Osteocyte (in vitro differentiated cells): Measurements from ENCODE around the gene MKS1. TPM values are rescaled to one million over a fixed set of nuclear protein-coding genes. Genes with fewer than 3 reads are reported as not detected.

Experiments used
- DNase-seq: peaks from one replicate; pipeline ENCODE4 v3.0.0; 2021; ENCODE audit warnings: mixed read lengths; ENCODE audit not compliant: unreplicated experiment; ENCODE audit errors: extremely low spot score
- H3K27ac Mint-ChIP-seq: one replicate; pipeline ENCODE4 v1.8.0; 2021; ENCODE audit warnings: mild to moderate bottlenecking, mixed read lengths; ENCODE audit not compliant: unreplicated experiment
- H3K27me3 Mint-ChIP-seq: one replicate; pipeline ENCODE4 v1.8.0; 2021; ENCODE audit warnings: mixed read lengths; ENCODE audit not compliant: unreplicated experiment
- H3K36me3 Mint-ChIP-seq: one replicate; pipeline ENCODE4 v1.8.0; 2021; ENCODE audit warnings: mixed read lengths; ENCODE audit not compliant: unreplicated experiment
- H3K4me1 Mint-ChIP-seq: one replicate; pipeline ENCODE4 v1.8.0; 2021; ENCODE audit warnings: mixed read lengths; ENCODE audit not compliant: unreplicated experiment
- H3K4me3 Mint-ChIP-seq: one replicate; pipeline ENCODE4 v1.8.0; 2021; ENCODE audit warnings: mild to moderate bottlenecking, moderate library complexity, mixed read lengths; ENCODE audit not compliant: unreplicated experiment
- H3K9me3 Mint-ChIP-seq: one replicate; pipeline ENCODE4 v1.8.0; 2021; ENCODE audit warnings: mixed read lengths; ENCODE audit not compliant: unreplicated experiment
- CTCF ChIP-seq: fragments of 200-600 bp; sonication (generic); IDR thresholded peaks from 2 replicates; pipeline ENCODE4 v1.5.0; 2021; ENCODE audit warnings: antibody characterized with exemption, mild to moderate bottlenecking, moderate library complexity
- total RNA-seq: library from RNA; stranded (reverse); gene quantifications from 2 replicates; pipeline ENCODE4 v1.2.1, GENCODE V29; 2021

Gene MKS1
- total RNA-seq, 1 donor from 2014 or later: 24.1 TPM

DNA sequence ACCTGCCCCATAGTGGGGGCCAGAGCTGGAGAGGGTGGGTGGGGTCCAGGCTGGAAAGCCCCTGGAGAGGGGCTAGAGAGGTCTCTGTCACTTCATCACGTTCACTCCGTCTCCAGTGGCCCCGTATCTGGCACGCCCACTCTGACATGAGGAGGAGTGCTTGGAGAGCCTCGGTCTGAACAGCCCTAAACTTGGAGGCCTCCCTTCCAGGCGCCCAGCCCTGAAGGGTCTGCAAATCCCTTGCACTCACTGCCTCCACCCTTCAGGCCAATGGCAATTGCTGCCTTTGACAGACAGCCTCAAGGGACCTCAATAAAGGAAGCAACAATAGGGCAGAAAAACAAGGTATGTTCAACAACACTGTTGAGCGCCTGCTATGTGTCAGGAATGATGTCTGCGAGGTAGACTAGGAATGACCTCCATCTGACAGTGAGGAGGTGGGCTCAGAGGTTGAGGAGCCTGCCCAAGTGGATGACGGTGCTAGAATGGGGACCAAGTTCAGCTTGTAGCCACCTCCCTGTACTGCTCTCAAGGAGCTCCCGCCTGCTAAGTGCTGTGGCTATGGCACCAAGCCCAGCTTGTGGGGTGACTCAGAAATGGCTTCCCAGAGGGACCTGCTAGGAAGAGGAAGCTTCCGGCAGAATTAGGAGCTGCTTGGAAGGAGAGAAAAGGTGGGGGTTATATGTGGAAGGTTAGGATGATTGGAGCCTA, 29.5 kb downstream of the MKS1 start:
- H3K9me3 Mint-ChIP-seq: no peaks in the 10 kb centered on the region
- no peaks in the 10 kb centered on the region for H3K4me1 Mint-ChIP-seq
- H3K4me3 Mint-ChIP-seq: no peak overlapping the region
- DNase-seq: no peak
- H3K27me3 Mint-ChIP-seq: peaks cover 7% of the 10 kb centered on the region
- no peak for TF ChIP-seq CTCF
- no peak overlapping the region for H3K27ac Mint-ChIP-seq
- no peaks in the 10 kb centered on the region for H3K36me3 Mint-ChIP-seq

- no peak overlapping the region for H3K27ac Mint-ChIP-seq
- no peaks in the 10 kb centered on the region for H3K9me3 Mint-ChIP-seq
- no peak for TF ChIP-seq CTCF
- no peak for DNase-seq
- H3K4me1 Mint-ChIP-seq: no peaks in the 10 kb centered on the region
- H3K4me3 Mint-ChIP-seq: no peak overlapping the region
- no peaks in the 10 kb centered on the region for H3K36me3 Mint-ChIP-seq
- peaks cover 8% of the 10 kb centered on the region for H3K27me3 Mint-ChIP-seq
These were observed 31.4 kb downstream of the MKS1 start for GRCh38 chr17:58187675-58188074.

DNA sequence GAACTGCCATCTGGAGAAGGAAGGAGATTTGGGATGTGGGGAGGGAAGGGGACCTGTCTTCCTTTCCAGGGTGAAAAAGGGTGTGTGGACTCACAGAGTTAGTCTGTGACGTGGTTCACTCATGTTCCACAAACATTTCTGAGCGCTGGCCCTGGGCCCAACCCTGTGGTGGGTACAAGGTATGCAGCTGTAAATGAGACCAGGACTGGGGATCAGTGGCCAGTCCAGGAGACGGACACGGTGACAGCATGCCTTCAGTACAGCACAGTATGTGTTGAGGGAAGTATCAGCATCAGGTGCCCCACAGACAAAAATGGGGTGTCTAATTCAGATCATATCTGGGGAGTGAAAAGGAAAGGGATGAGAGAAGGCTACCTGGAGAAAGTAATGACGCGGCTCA, 32.0 kb downstream of the MKS1 start:
- TF ChIP-seq CTCF: no peak
- H3K36me3 Mint-ChIP-seq: no peaks in the 10 kb centered on the region
- DNase-seq: no peak
- H3K27ac Mint-ChIP-seq: no peak overlapping the region
- no peaks in the 10 kb centered on the region for H3K9me3 Mint-ChIP-seq
- H3K4me1 Mint-ChIP-seq: no peaks in the 10 kb centered on the region
- H3K27me3 Mint-ChIP-seq: peaks cover 8% of the 10 kb centered on the region
- no peak overlapping the region for H3K4me3 Mint-ChIP-seq

GRCh38 chr17:58186591-58186990, 32.5 kb downstream of the MKS1 start:
- TF ChIP-seq CTCF: no peak
- no peaks in the 10 kb centered on the region for H3K4me1 Mint-ChIP-seq
- no peak overlapping the region for H3K27ac Mint-ChIP-seq
- H3K4me3 Mint-ChIP-seq: no peak overlapping the region
- H3K9me3 Mint-ChIP-seq: no peaks in the 10 kb centered on the region
- H3K27me3 Mint-ChIP-seq: peaks cover 8% of the 10 kb centered on the region
- no peak for DNase-seq
- no peaks in the 10 kb centered on the region for H3K36me3 Mint-ChIP-seq

DNA sequence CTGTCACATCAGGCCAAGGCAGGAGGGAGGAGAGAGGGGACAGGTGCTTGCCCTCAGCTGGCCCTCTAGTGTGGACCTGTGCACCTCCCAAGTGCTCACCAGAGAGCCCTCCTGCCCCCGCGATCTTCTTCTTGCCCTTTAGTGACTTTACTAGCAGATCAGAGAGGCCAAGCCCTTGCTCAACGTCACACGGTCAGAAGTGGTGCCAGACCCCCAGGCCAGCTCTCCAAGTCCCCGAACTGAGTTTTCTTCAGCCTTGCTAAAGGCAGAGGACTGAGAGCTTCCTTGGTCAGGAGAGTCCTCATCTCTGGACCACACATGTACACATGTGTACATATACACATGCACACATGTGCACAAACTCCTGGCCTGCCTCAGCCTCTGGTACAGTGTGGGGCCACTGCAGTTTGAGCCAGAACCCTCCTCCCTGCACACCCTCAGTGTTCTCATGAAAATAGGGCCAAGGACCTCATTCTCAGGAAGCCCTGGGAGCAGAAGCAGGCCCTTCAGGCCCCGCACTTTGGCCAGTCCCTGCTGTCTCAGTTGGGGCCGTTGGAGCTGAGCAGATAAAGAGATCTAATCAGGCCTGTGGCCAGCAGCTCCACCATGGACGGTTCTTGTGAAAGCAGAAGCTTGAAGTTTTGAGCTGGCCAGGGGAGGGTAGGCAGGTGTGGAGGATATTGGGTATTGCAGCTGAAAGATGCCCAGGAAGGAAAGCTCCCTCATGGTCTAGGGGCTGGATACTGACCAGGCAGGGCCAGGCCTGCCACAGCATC, 33.9 kb downstream of the MKS1 start:
- Mint-ChIP-seq H3K27ac (no peak overlapping the region), H3K36me3 (no peaks in the 10 kb centered on the region), H3K9me3 (no peaks in the 10 kb centered on the region), H3K4me1 (no peaks in the 10 kb centered on the region), H3K27me3 (peaks cover 8% of the 10 kb centered on the region), H3K4me3 (no peak overlapping the region)
- no peak for TF ChIP-seq CTCF
- DNase-seq: peak; percentile 77
